ENCODE measurements around the gene FAM170B. TPM values are rescaled to one million over a fixed set of nuclear protein-coding genes. Genes with fewer than 3 reads are reported as not detected.
A peak's percentile ranks its signal among the peaks of the same experiment; 100 is the strongest.

The FAM170B gene
- total and polyA plus RNA-seq, 4 donors: not detected

DNA sequence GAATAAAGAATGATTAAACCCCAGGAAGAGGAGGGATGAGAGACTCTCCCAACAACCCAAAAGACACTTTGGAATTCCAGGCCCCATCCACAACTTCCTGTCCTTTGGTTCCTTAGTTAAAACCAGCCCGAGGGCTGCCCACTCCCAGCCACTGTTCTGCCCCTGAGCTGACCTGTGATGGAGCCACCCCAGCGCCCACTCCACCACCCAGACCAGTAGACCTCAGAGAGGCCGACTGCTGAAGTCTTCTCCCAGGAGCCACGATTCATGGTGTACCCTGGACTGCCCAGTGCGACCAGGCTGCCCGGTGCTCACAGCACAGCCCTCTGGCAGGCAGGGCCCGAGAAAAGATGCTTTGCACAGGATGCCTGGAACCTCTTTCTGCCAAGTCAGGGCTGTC is 25.2 kb downstream of the FAM170B start:
- H3K9me3 ChIP-seq (ENCODE audit: control insufficient read depth, insufficient read depth, low read length): no peaks in the 10 kb centered on the region
- H3K36me3 ChIP-seq (ENCODE audit: control insufficient read depth, insufficient read depth, low read length): peaks cover 36% of the 10 kb centered on the region
- H3K4me1 ChIP-seq (ENCODE audit: control insufficient read depth, insufficient read depth, low read length): peaks cover 60% of the 10 kb centered on the region
- DNase-seq (ENCODE audit: low read depth in 4 of 6, low spot score in 6 of 6): no peak
- H3K27ac ChIP-seq (ENCODE audit: low read depth, low read length): no peak overlapping the region
- H3K4me3 ChIP-seq (ENCODE audit: low read depth, low read length): no peak overlapping the region
- H3K27me3 ChIP-seq (ENCODE audit: control insufficient read depth, insufficient read depth, low read length): no peaks in the 10 kb centered on the region
- WGBS (ENCODE audit: insufficient coverage): 97% methylated on average over 7 of the region's 7 CpGs

DNA sequence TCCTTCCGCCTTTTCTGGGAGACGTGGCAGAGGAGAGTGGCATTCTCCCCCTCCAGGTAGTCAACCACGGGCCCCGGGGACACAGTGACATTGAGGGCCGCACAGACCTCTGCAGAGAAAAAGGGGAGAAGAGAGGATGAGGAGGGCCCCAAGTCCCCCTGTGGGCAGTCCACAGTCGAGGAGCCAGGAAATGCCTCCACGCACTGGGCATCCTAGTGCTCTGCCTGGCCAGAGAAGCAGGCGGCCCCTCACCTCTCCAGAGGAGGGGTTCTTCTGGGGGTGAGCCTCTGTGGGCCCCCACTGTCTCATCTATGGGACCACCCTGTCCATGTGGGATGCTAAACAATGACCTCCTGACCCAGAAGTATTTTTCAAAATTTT is 25.9 kb downstream of the FAM170B start:
- 98% methylated on average over 8 of the region's 8 CpGs for WGBS (ENCODE audit: insufficient coverage)
- no peak overlapping the region for H3K27ac ChIP-seq (ENCODE audit: low read depth, low read length)

GRCh38 chr10:49107111-49107886 is 26.5 kb downstream of the FAM170B start:
- no peak overlapping the region for H3K4me3 ChIP-seq (ENCODE audit: low read depth, low read length)
- DNase-seq (ENCODE audit: low read depth in 4 of 6, low spot score in 6 of 6): no peak
- H3K27ac ChIP-seq (ENCODE audit: low read depth, low read length): peak overlapping the region; percentile 33
- H3K36me3 ChIP-seq (ENCODE audit: control insufficient read depth, insufficient read depth, low read length): peaks cover 34% of the 10 kb centered on the region
- H3K9me3 ChIP-seq (ENCODE audit: control insufficient read depth, insufficient read depth, low read length): no peaks in the 10 kb centered on the region
- H3K27me3 ChIP-seq (ENCODE audit: control insufficient read depth, insufficient read depth, low read length): no peaks in the 10 kb centered on the region
- peaks cover 54% of the 10 kb centered on the region for H3K4me1 ChIP-seq (ENCODE audit: control insufficient read depth, insufficient read depth, low read length)
- 95% methylated on average over 17 of the region's 17 CpGs for WGBS (ENCODE audit: insufficient coverage)

More for the DNA sequence above, 25.9 kb downstream of the FAM170B start:
- no peaks in the 10 kb centered on the region for H3K27me3 ChIP-seq (ENCODE audit: control insufficient read depth, insufficient read depth, low read length)
- peaks cover 58% of the 10 kb centered on the region for H3K4me1 ChIP-seq (ENCODE audit: control insufficient read depth, insufficient read depth, low read length)
- DNase-seq (ENCODE audit: low read depth in 4 of 6, low spot score in 6 of 6): no peak
- H3K4me3 ChIP-seq (ENCODE audit: low read depth, low read length): no peak overlapping the region
- no peaks in the 10 kb centered on the region for H3K9me3 ChIP-seq (ENCODE audit: control insufficient read depth, insufficient read depth, low read length)
- peaks cover 36% of the 10 kb centered on the region for H3K36me3 ChIP-seq (ENCODE audit: control insufficient read depth, insufficient read depth, low read length)

GRCh38 chr10:49106451-49106850 is 27.4 kb downstream of the FAM170B start:
- WGBS (ENCODE audit: insufficient coverage): 24% methylated on average over 7 of the region's 7 CpGs
- peak in 3 of 6 donors; percentile 41 to 89 (median 68) for DNase-seq (ENCODE audit: low read depth in 4 of 6, low spot score in 6 of 6)
- peaks cover 46% of the 10 kb centered on the region for H3K4me1 ChIP-seq (ENCODE audit: control insufficient read depth, insufficient read depth, low read length)
- no peak overlapping the region for H3K4me3 ChIP-seq (ENCODE audit: low read depth, low read length)
- no peaks in the 10 kb centered on the region for H3K9me3 ChIP-seq (ENCODE audit: control insufficient read depth, insufficient read depth, low read length)
- H3K36me3 ChIP-seq (ENCODE audit: control insufficient read depth, insufficient read depth, low read length): peaks cover 34% of the 10 kb centered on the region
- H3K27ac ChIP-seq (ENCODE audit: low read depth, low read length): peak overlapping the region; percentile 33
- H3K27me3 ChIP-seq (ENCODE audit: control insufficient read depth, insufficient read depth, low read length): no peaks in the 10 kb centered on the region

DNA sequence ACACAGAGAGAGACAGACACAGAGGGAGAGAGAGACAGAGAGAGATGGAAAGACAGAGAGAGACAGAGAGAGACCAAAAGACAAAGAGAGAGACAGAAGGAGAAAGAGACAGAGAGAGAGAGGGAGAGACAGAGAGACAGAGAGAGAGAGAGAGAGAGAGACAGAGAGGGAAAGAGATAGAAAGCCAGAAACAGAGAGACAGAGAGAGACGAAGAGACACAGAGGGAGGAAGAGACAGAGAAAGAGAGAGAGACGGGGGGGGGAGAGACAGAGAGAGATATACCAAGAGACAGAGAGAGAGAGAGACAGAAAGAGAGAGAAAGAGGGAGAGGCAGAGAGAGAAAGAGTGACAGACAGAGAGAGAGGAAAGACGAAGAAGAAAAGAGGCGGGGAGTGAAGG is 28.7 kb downstream of the FAM170B start:
- DNase-seq (ENCODE audit: low read depth in 4 of 6, low spot score in 6 of 6): no peak
- Histone ChIP-seq H3K27ac (ENCODE audit: low read depth, low read length) (no peak overlapping the region), H3K9me3 (ENCODE audit: control insufficient read depth, insufficient read depth, low read length) (no peaks in the 10 kb centered on the region), H3K36me3 (ENCODE audit: control insufficient read depth, insufficient read depth, low read length) (peaks cover 34% of the 10 kb centered on the region), H3K27me3 (ENCODE audit: control insufficient read depth, insufficient read depth, low read length) (no peaks in the 10 kb centered on the region), H3K4me3 (ENCODE audit: low read depth, low read length) (no peak overlapping the region), H3K4me1 (ENCODE audit: control insufficient read depth, insufficient read depth, low read length) (peaks cover 36% of the 10 kb centered on the region)
- WGBS (ENCODE audit: insufficient coverage): 89% methylated on average over 4 of the region's 4 CpGs

DNA sequence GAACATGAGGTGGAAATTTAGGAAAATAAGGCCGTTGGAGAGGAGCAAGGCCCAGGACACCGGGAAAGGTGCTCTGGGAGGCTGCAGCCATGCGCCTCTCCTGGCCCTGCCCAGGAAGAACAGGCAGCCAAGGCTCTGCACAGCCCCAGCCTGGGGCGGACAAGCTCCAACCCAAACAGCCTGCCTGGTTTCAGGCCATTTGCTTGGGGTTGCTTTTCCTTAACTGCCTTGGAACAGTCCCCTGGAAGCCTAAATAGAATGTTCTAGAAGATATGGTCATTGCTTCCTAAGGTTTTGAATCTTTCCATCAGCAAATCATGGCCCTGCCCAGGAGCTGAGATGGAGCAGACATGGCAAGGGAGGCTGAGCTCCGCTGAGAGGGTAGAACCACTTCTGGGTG is 29.5 kb downstream of the FAM170B start:
- H3K4me1 ChIP-seq (ENCODE audit: control insufficient read depth, insufficient read depth, low read length): peaks cover 30% of the 10 kb centered on the region

DNA sequence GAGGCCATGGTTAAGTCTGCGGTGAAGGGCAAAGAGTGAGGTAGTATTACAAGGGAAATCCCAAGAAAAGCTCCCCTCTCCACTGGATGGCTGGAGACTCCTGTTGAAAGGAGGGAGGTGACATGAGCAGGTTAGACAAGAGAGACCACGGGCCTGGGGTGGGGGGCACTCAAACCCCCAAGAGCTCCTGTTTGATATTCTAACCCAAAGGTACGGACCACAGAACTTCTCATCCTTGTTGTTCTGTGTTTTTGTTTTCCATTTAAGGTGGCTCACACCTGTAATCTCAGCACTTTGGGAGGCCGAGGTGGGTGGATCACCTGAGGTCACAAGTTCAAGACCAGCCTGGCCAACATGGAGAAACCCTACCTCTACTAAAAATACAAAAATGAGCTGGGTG is 30.1 kb downstream of the FAM170B start:
- H3K36me3 ChIP-seq (ENCODE audit: control insufficient read depth, insufficient read depth, low read length): peaks cover 29% of the 10 kb centered on the region
- H3K4me3 ChIP-seq (ENCODE audit: low read depth, low read length): no peak overlapping the region
- peaks cover 25% of the 10 kb centered on the region for H3K4me1 ChIP-seq (ENCODE audit: control insufficient read depth, insufficient read depth, low read length)
- no CpG with 5 or more reads among the region's 4 CpGs for WGBS (ENCODE audit: insufficient coverage)
- H3K27me3 ChIP-seq (ENCODE audit: control insufficient read depth, insufficient read depth, low read length): no peaks in the 10 kb centered on the region
- no peaks in the 10 kb centered on the region for H3K9me3 ChIP-seq (ENCODE audit: control insufficient read depth, insufficient read depth, low read length)
- H3K27ac ChIP-seq (ENCODE audit: low read depth, low read length): no peak overlapping the region
- DNase-seq (ENCODE audit: low read depth in 4 of 6, low spot score in 6 of 6): no peak

More for the DNA sequence above, 29.5 kb downstream of the FAM170B start:
- Histone ChIP-seq H3K36me3 (ENCODE audit: control insufficient read depth, insufficient read depth, low read length) (peaks cover 31% of the 10 kb centered on the region), H3K9me3 (ENCODE audit: control insufficient read depth, insufficient read depth, low read length) (no peaks in the 10 kb centered on the region), H3K27ac (ENCODE audit: low read depth, low read length) (no peak overlapping the region), H3K27me3 (ENCODE audit: control insufficient read depth, insufficient read depth, low read length) (no peaks in the 10 kb centered on the region), H3K4me3 (ENCODE audit: low read depth, low read length) (no peak overlapping the region)
- 92% methylated on average over 5 of the region's 5 CpGs for WGBS (ENCODE audit: insufficient coverage)
- DNase-seq (ENCODE audit: low read depth in 4 of 6, low spot score in 6 of 6): no peak

DNA sequence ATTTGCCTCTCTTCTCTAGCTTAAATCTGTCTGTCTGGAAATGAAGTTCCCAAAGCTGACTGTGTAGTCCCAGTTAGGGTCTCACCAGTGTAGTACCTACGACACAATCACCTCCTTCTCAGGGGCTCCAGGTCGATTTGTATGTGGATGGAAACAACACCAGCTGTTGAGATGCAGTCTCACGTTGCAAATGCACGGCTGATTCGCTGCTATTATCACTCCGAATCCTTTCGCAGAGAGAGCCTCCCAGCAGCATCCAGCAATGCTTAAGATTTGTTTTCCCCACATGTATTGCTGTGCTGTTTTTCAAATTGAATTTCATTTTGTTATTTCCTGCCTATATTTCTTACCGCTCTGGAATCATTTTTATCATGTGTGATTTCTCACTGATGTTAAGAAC is 34.8 kb downstream of the FAM170B start:
- H3K9me3 ChIP-seq (ENCODE audit: control insufficient read depth, insufficient read depth, low read length): no peaks in the 10 kb centered on the region
- peak in 1 of 6 donors; percentile 85 for DNase-seq (ENCODE audit: low read depth in 4 of 6, low spot score in 6 of 6)
- peaks cover under 1% of the 10 kb centered on the region for H3K36me3 ChIP-seq (ENCODE audit: control insufficient read depth, insufficient read depth, low read length)
- 41% methylated on average over 6 of the region's 8 CpGs for WGBS (ENCODE audit: insufficient coverage)
- H3K27ac ChIP-seq (ENCODE audit: low read depth, low read length): no peak overlapping the region
- H3K4me3 ChIP-seq (ENCODE audit: low read depth, low read length): no peak overlapping the region
- no peaks in the 10 kb centered on the region for H3K27me3 ChIP-seq (ENCODE audit: control insufficient read depth, insufficient read depth, low read length)
- H3K4me1 ChIP-seq (ENCODE audit: control insufficient read depth, insufficient read depth, low read length): peaks cover 29% of the 10 kb centered on the region

DNA sequence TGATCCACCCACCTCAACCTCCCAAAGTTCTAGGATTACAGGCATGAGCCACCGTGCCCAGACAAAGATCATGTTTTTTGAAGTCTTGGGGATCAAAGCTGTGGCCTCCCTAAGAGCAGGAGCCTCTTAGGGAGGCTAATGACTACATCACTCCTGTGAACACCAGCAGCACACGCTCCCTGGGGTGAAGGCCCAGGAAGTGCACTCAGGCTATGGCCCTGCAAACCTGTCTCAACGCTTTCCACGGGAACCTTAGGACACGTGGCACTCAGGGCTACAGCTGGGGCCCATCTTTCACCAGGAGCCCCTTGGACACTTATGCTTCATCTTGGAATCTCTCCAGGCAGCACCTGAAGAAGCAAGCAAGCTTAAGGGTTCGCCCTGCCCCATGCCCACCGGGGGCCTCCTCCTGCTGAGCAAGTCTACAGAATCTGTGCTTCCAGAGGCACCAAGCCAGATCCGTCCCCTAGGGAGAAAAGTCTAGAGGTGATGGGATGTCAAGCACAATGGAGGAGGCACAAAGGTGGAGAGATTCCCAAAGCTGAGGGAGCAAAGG is 36.9 kb downstream of the FAM170B start:
- peaks cover 33% of the 10 kb centered on the region for H3K4me1 ChIP-seq (ENCODE audit: control insufficient read depth, insufficient read depth, low read length)
- no peaks in the 10 kb centered on the region for H3K27me3 ChIP-seq (ENCODE audit: control insufficient read depth, insufficient read depth, low read length)
- 94% methylated on average over 8 of the region's 8 CpGs for WGBS (ENCODE audit: insufficient coverage)
- no peak overlapping the region for H3K27ac ChIP-seq (ENCODE audit: low read depth, low read length)
- H3K4me3 ChIP-seq (ENCODE audit: low read depth, low read length): no peak overlapping the region
- no peaks in the 10 kb centered on the region for H3K9me3 ChIP-seq (ENCODE audit: control insufficient read depth, insufficient read depth, low read length)
- DNase-seq (ENCODE audit: low read depth in 4 of 6, low spot score in 6 of 6): no peak
- H3K36me3 ChIP-seq (ENCODE audit: control insufficient read depth, insufficient read depth, low read length): peaks cover 4% of the 10 kb centered on the region

DNA sequence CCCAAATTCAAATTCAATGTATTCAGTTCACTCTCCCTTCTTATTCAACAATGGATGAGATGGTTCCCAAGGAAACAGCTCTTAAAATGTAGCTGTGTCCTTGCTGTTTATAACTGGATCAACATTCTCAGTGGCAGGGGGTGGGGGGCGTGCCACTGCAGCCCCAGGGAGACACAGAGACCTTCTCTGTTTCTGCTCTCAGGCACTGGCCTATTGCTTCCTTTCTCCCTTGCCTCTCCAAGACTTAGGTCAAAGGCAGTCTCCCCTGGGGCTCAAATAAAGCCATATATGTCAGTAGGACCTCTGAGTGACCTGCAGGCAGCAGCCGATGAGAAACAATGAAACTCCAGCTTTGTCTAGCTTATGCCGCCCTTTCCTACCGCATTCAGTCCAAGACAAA is 39.2 kb downstream of the FAM170B start:
- Histone ChIP-seq H3K36me3 (ENCODE audit: control insufficient read depth, insufficient read depth, low read length) (peaks cover 7% of the 10 kb centered on the region), H3K9me3 (ENCODE audit: control insufficient read depth, insufficient read depth, low read length) (no peaks in the 10 kb centered on the region), H3K4me1 (ENCODE audit: control insufficient read depth, insufficient read depth, low read length) (peaks cover 33% of the 10 kb centered on the region), H3K27ac (ENCODE audit: low read depth, low read length) (peak overlapping the region; percentile 49), H3K27me3 (ENCODE audit: control insufficient read depth, insufficient read depth, low read length) (no peaks in the 10 kb centered on the region), H3K4me3 (ENCODE audit: low read depth, low read length) (no peak overlapping the region)
- WGBS (ENCODE audit: insufficient coverage): 53% methylated on average over 2 of the region's 4 CpGs
- no peak for DNase-seq (ENCODE audit: low read depth in 4 of 6, low spot score in 6 of 6)
